ENCODE results near the gene LRRC9.
"Not testable (repeated sequence)": the region's sequence is repeated elsewhere in the genome, so short reads cannot be mapped to it uniquely, and the experiment has no call there.

Gene LRRC9

DNA sequence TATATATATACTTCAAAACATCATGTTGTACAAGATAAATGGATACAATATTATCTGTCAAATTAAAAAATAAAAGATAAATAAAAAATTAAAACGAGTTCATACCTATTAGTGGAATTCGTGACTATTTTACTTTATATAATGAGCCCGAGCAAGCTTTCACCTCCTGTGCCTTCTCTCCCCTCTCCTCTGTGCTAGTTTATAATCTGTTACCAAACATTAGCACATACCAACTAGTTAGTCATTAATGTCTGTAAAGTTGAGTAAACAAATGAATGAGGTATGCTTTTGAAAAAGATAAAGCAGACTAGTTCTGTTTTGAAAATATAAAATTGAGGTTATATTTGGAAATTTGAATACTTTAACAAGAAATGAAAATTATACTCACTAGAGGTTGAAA, 84.0 kb downstream of the LRRC9 start:
- Histone ChIP-seq H3F3A (ENCODE audit: low read depth) (no peaks in the 10 kb centered on the region), H3K4me2 (ENCODE audit: low read depth, low read length, poor library complexity, severe bottlenecking) (no peak overlapping the region), H2AFZ (ENCODE audit: low read length) (no peak overlapping the region), H3K36me3 (ENCODE audit: insufficient read depth, low read length) (no peaks in the 10 kb centered on the region), H3K4me3 (ENCODE audit: low read length, poor library complexity, severe bottlenecking) (no peak overlapping the region), H3K4me1 (ENCODE audit: insufficient read depth, low read length, poor library complexity, severe bottlenecking) (no peaks in the 10 kb centered on the region), H3K27me3 (ENCODE audit: insufficient read depth, low read length, poor library complexity, severe bottlenecking) (no peaks in the 10 kb centered on the region), H3K9me2 (replicated peaks; ENCODE audit: low read depth, low read length) (peaks cover 4% of the 10 kb centered on the region; the same call in 1 of the 2 replicates), H3K79me2 (ENCODE audit: insufficient read depth, low read length) (no peaks in the 10 kb centered on the region), H3K9ac (ENCODE audit: low read depth, low read length, poor library complexity, severe bottlenecking) (no peak overlapping the region), H4K20me1 (ENCODE audit: insufficient read depth, low read length, poor library complexity, severe bottlenecking) (no peaks in the 10 kb centered on the region), H3K9me3 (ENCODE audit: insufficient read depth, low read depth, low read length) (no peaks in the 10 kb centered on the region)
- TF ChIP-seq EZH2phosphoT487 (IDR thresholded peaks at IDR 0.05; ENCODE audit: borderline replicate concordance): no peak
- TF ChIP-seq, protein P1, sequence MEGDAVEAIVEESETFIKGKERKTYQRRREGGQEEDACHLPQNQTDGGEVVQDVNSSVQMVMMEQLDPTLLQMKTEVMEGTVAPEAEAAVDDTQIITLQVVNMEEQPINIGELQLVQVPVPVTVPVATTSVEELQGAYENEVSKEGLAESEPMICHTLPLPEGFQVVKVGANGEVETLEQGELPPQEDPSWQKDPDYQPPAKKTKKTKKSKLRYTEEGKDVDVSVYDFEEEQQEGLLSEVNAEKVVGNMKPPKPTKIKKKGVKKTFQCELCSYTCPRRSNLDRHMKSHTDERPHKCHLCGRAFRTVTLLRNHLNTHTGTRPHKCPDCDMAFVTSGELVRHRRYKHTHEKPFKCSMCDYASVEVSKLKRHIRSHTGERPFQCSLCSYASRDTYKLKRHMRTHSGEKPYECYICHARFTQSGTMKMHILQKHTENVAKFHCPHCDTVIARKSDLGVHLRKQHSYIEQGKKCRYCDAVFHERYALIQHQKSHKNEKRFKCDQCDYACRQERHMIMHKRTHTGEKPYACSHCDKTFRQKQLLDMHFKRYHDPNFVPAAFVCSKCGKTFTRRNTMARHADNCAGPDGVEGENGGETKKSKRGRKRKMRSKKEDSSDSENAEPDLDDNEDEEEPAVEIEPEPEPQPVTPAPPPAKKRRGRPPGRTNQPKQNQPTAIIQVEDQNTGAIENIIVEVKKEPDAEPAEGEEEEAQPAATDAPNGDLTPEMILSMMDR (conservative IDR thresholded peaks at IDR 0.05; ENCODE audit: low read length): no peak

DNA sequence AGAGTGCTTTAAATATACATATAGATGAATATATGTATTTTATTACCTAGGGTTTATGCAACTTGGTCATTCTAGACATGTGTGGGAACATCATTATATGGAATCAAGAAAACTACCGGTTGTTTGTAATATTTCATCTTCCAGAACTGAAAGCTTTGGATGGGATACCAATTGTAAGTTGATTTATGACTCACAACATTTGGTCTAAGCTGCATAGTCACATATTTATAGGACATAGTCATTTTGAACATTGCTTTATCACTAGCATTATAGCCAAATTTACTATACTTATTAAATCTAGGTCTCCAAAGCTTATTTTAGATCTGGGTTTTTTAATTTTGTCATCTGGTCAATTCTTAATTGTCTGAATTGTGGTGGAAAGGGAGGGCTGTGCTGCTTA, 88.1 kb downstream of the LRRC9 start:
- no peaks in the 10 kb centered on the region for H3K27me3 ChIP-seq (ENCODE audit: insufficient read depth, low read length, poor library complexity, severe bottlenecking)
- H3K9ac ChIP-seq (ENCODE audit: low read depth, low read length, poor library complexity, severe bottlenecking): no peak overlapping the region
- H4K20me1 ChIP-seq (ENCODE audit: insufficient read depth, low read length, poor library complexity, severe bottlenecking): no peaks in the 10 kb centered on the region
- H3K4me2 ChIP-seq (ENCODE audit: low read depth, low read length, poor library complexity, severe bottlenecking): no peak overlapping the region
- no peaks in the 10 kb centered on the region for H3K4me1 ChIP-seq (ENCODE audit: insufficient read depth, low read length, poor library complexity, severe bottlenecking)
- H3K9me3 ChIP-seq (ENCODE audit: insufficient read depth, low read depth, low read length): no peaks in the 10 kb centered on the region
- H3K9me2 ChIP-seq (replicated peaks; ENCODE audit: low read depth, low read length): peaks cover 4% of the 10 kb centered on the region; the same call in 1 of the 2 replicates
- no peaks in the 10 kb centered on the region for H3K79me2 ChIP-seq (ENCODE audit: insufficient read depth, low read length)
- TF ChIP-seq EZH2phosphoT487 (IDR thresholded peaks at IDR 0.05; ENCODE audit: borderline replicate concordance): no peak
- TF ChIP-seq, protein P1 (conservative IDR thresholded peaks at IDR 0.05; ENCODE audit: low read length): no peak
- H3K36me3 ChIP-seq (ENCODE audit: insufficient read depth, low read length): no peaks in the 10 kb centered on the region
- H2AFZ ChIP-seq (ENCODE audit: low read length): no peak overlapping the region
- no peak overlapping the region for H3K4me3 ChIP-seq (ENCODE audit: low read length, poor library complexity, severe bottlenecking)
- no peaks in the 10 kb centered on the region for H3F3A ChIP-seq (ENCODE audit: low read depth)

DNA sequence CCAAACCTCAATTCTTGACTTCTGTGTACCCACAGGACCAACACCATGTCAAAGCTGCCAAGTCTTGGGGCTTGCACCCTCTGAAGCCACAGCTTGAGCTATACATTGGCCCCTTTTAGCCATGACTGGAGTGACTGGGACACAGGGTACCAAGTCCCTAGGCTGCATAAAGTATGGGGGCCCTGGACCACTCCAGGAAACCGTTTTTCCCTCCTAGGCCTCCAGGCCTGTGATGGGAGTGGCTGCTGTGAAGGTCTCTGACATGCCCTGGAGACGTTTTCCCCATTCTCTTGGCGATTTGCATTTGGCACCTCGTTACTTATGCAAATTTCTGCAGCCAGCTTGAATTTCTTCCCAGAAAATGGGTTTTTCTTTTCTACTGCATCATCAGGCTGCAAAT, 90.3 kb downstream of the LRRC9 start:
- H3K4me3 ChIP-seq (ENCODE audit: low read length, poor library complexity, severe bottlenecking); H3K9me2 ChIP-seq (replicated peaks; ENCODE audit: low read depth, low read length); H3K4me1 ChIP-seq (ENCODE audit: insufficient read depth, low read length, poor library complexity, severe bottlenecking); H3K9me3 ChIP-seq (ENCODE audit: insufficient read depth, low read depth, low read length); H3K36me3 ChIP-seq (ENCODE audit: insufficient read depth, low read length); H3K9ac ChIP-seq (ENCODE audit: low read depth, low read length, poor library complexity, severe bottlenecking); H2AFZ ChIP-seq (ENCODE audit: low read length); H3K27me3 ChIP-seq (ENCODE audit: insufficient read depth, low read length, poor library complexity, severe bottlenecking); H4K20me1 ChIP-seq (ENCODE audit: insufficient read depth, low read length, poor library complexity, severe bottlenecking); H3K4me2 ChIP-seq (ENCODE audit: low read depth, low read length, poor library complexity, severe bottlenecking); H3K79me2 ChIP-seq (ENCODE audit: insufficient read depth, low read length); H3F3A ChIP-seq (ENCODE audit: low read depth): not testable (repeated sequence)

DNA sequence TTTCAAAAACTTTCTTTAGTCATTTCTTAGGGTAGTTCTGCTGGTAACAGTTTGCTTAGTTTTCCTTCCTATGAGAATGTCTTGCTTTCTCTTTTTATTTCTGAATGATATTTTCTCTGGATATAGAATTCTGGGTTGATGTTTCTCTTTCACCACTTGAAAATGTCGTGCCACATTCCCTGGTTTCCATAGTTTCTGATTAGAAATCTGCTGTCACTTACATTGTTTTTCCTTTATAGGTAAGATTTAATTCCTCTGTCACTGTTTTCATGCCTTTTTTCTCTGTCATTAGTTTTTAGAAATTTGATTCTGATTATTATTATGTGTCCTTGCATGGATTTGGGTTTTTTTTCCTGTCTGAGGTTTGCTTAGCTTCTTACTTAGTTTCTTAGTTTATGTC, 94.5 kb downstream of the LRRC9 start:
- Histone ChIP-seq H3K9me3 (ENCODE audit: insufficient read depth, low read depth, low read length) (no peaks in the 10 kb centered on the region), H3K36me3 (ENCODE audit: insufficient read depth, low read length) (no peaks in the 10 kb centered on the region), H3K79me2 (ENCODE audit: insufficient read depth, low read length) (no peaks in the 10 kb centered on the region), H4K20me1 (ENCODE audit: insufficient read depth, low read length, poor library complexity, severe bottlenecking) (no peaks in the 10 kb centered on the region), H3K4me3 (ENCODE audit: low read length, poor library complexity, severe bottlenecking) (no peak overlapping the region), H3K27me3 (ENCODE audit: insufficient read depth, low read length, poor library complexity, severe bottlenecking) (no peaks in the 10 kb centered on the region), H2AFZ (ENCODE audit: low read length) (no peak overlapping the region), H3K4me1 (ENCODE audit: insufficient read depth, low read length, poor library complexity, severe bottlenecking) (no peaks in the 10 kb centered on the region), H3F3A (ENCODE audit: low read depth) (no peaks in the 10 kb centered on the region), H3K9me2 (replicated peaks; ENCODE audit: low read depth, low read length) (no peaks in the 10 kb centered on the region), H3K9ac (ENCODE audit: low read depth, low read length, poor library complexity, severe bottlenecking) (no peak overlapping the region), H3K4me2 (ENCODE audit: low read depth, low read length, poor library complexity, severe bottlenecking) (no peak overlapping the region)
- no peak for TF ChIP-seq EZH2phosphoT487 (IDR thresholded peaks at IDR 0.05; ENCODE audit: borderline replicate concordance)
- TF ChIP-seq, protein P1 (conservative IDR thresholded peaks at IDR 0.05; ENCODE audit: low read length): no peak
